Measurements from ENCODE around the gene MACROH2A1. TPM values are rescaled to one million over a fixed set of nuclear protein-coding genes. Genes with fewer than 3 reads are reported as not detected.

The MACROH2A1 gene
- total and polyA plus RNA-seq, 2 donors (not counting 1 experiment from before 2014, with no cell fraction given): 95.6 to 191 TPM

DNA sequence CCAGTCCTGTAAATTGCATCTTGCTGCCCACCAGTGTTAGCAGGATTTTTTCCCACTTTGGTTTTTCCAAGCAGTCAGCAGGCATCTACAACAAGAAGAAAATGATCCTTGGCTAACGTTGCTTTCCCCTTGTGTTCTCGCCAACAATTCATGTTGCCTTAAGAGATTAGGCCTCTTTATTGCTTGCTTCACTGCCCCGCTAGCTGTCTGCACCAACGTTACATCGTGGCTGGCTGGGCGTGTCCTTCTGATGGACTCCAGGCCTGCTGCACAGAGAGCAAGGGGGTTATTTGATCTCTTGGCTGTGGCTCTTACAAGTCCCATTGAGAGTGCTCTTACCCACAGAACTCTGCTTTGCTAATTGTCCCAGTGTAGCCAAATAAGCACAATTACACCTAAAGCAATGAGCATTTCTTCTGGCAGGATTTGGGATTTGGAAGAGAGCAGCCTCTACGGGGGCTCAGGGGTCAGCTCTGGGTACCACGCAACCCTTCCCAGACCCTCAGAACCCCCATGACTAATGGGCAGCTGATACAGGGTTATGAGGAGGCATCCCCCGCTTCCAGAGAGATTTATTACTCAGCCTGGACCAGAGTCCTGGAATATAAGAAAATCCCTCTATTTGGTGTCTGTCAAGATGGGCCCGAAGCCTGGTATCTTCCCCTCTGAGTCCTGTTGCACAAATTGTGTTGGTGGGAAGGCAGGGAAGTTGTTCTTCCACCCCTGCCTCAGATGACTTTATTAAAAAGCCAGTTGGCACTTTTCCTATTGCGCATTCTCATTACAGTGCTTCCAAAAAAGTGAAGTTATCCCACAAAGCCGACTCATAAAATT, 30.5 kb upstream of the MACROH2A1 start:
- H3K27ac ChIP-seq (ENCODE audit: insufficient read depth, low read length): no peak overlapping the region
- no peaks in the 10 kb centered on the region for H3K79me2 ChIP-seq (ENCODE audit: control insufficient read depth, insufficient read depth, low read length)
- no peak overlapping the region for H2AFZ ChIP-seq (ENCODE audit: low read length)
- no peaks in the 10 kb centered on the region for H3K27me3 ChIP-seq (ENCODE audit: control insufficient read depth, insufficient read depth, low read length)
- TF ChIP-seq EZH2 (IDR thresholded peaks at IDR 0.05; ENCODE audit: low read length, missing control alignments): no peak
- TF ChIP-seq, protein P1, sequence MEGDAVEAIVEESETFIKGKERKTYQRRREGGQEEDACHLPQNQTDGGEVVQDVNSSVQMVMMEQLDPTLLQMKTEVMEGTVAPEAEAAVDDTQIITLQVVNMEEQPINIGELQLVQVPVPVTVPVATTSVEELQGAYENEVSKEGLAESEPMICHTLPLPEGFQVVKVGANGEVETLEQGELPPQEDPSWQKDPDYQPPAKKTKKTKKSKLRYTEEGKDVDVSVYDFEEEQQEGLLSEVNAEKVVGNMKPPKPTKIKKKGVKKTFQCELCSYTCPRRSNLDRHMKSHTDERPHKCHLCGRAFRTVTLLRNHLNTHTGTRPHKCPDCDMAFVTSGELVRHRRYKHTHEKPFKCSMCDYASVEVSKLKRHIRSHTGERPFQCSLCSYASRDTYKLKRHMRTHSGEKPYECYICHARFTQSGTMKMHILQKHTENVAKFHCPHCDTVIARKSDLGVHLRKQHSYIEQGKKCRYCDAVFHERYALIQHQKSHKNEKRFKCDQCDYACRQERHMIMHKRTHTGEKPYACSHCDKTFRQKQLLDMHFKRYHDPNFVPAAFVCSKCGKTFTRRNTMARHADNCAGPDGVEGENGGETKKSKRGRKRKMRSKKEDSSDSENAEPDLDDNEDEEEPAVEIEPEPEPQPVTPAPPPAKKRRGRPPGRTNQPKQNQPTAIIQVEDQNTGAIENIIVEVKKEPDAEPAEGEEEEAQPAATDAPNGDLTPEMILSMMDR (conservative IDR thresholded peaks at IDR 0.05 in 1 of 2, IDR thresholded peaks at IDR 0.05 in 1 of 2; ENCODE audit: low read depth in 1 of 2, low read length in 2 of 2): no peak
- no peak overlapping the region for H3K4me3 ChIP-seq (replicated peaks in 1 of 4; ENCODE audit: control extremely low read depth in 1 of 4, insufficient read depth in 1 of 4, low read depth in 3 of 4, low read length in 4 of 4)
- H4K20me1 ChIP-seq (ENCODE audit: control insufficient read depth, extremely low read depth, insufficient read depth, low read length): no peaks in the 10 kb centered on the region
- no peaks in the 10 kb centered on the region for H3K9me3 ChIP-seq (ENCODE audit: control insufficient read depth, insufficient read depth, low read depth, low read length)
- DNase-seq (ENCODE audit: low read depth in 2 of 2): peak; percentile 42 to 46
- no peak overlapping the region for H3K4me2 ChIP-seq (ENCODE audit: extremely low read depth, insufficient read depth, low read length)
- H3K36me3 ChIP-seq (ENCODE audit: control insufficient read depth, insufficient read depth, low read length): no peaks in the 10 kb centered on the region
- no peak overlapping the region for H3K9ac ChIP-seq (ENCODE audit: insufficient read depth, low read length)
- H3K4me1 ChIP-seq (ENCODE audit: control insufficient read depth, extremely low read depth, insufficient read depth, low read length): peaks cover 8% of the 10 kb centered on the region

DNA sequence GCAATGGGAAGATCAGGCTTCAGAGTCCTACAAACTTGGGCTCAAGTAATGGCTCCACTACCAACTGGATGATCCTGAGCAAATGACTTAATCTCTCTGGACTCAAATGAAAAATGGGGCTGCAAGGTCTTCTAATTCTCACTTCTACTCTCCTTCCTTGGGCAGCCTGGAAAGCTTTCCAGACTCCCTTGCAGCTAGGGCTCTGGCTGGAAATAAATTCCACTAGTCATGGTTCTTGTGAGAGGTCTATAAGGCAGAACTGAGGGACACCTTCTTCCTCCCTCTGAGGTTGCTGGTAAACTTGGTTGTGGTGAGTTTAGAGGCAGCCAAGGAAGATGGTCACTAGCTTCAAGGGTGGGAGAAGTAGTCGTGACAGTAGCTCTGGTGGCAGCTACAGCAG, 29.6 kb upstream of the MACROH2A1 start:
- H3K36me3 ChIP-seq (ENCODE audit: control insufficient read depth, insufficient read depth, low read length): no peaks in the 10 kb centered on the region
- TF ChIP-seq EZH2 (IDR thresholded peaks at IDR 0.05; ENCODE audit: low read length, missing control alignments): no peak
- TF ChIP-seq, protein P1 (conservative IDR thresholded peaks at IDR 0.05 in 1 of 2, IDR thresholded peaks at IDR 0.05 in 1 of 2; ENCODE audit: low read depth in 1 of 2, low read length in 2 of 2): no peak
- no peak overlapping the region for H3K4me2 ChIP-seq (ENCODE audit: extremely low read depth, insufficient read depth, low read length)
- no peaks in the 10 kb centered on the region for H3K27me3 ChIP-seq (ENCODE audit: control insufficient read depth, insufficient read depth, low read length)
- H3K27ac ChIP-seq (ENCODE audit: insufficient read depth, low read length): no peak overlapping the region
- H2AFZ ChIP-seq (ENCODE audit: low read length): no peak overlapping the region
- no peak overlapping the region for H3K4me3 ChIP-seq (replicated peaks in 1 of 4; ENCODE audit: control extremely low read depth in 1 of 4, insufficient read depth in 1 of 4, low read depth in 3 of 4, low read length in 4 of 4)
- DNase-seq (ENCODE audit: low read depth in 2 of 2): no peak
- H3K9ac ChIP-seq (ENCODE audit: insufficient read depth, low read length): no peak overlapping the region
- no peaks in the 10 kb centered on the region for H3K79me2 ChIP-seq (ENCODE audit: control insufficient read depth, insufficient read depth, low read length)
- H3K4me1 ChIP-seq (ENCODE audit: control insufficient read depth, extremely low read depth, insufficient read depth, low read length): no peaks in the 10 kb centered on the region
- H3K9me3 ChIP-seq (ENCODE audit: control insufficient read depth, insufficient read depth, low read depth, low read length): no peaks in the 10 kb centered on the region
- no peaks in the 10 kb centered on the region for H4K20me1 ChIP-seq (ENCODE audit: control insufficient read depth, extremely low read depth, insufficient read depth, low read length)

DNA sequence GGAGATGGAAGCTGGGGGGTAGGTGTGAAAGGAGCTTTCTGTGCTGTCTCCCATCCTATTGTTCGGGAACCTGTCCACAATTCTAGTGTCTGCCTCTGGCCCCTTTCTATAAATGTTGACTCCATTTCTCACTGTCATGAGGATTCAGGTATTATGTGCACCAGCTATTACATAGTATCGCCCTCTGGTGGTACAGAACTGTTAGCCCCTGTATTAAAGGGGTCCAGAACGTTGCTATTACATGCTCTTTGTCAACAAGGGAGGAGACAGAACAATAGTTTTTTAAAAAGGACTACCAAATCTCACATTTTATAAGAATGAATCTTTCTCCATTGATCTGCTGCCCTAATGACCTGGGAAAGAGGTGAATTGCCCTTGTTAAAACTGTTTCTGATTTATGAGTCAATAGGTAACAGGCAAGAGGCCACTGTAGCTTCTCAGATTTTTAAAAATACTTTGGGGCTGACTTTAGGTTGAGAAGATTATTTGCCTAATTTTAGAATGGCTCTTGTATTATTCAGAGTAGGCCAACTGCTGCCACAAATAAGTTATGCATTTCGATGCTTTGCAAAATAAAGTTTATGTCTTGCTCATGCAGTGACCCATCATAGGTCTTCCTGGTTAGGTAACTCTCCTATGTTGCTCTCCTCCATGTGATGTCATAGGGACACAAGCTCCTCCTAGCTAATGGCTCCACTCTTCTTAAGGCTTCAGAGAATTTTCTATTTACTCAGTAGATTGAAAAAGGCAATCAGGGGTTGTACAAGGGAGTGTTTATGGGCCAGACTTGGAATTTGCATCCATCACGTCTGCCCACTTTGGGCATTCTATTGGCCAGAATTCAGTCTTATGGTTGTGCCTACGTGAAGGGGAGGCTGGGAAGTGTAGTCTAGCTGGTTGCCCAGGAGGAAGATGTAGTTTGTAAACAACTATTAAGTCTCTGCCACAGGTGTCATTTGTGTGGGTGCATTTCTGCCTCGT, 27.4 kb upstream of the MACROH2A1 start:
- H3K9me3 ChIP-seq (ENCODE audit: control insufficient read depth, insufficient read depth, low read depth, low read length): no peaks in the 10 kb centered on the region
- no peak overlapping the region for H3K27ac ChIP-seq (ENCODE audit: insufficient read depth, low read length)
- H3K4me2 ChIP-seq (ENCODE audit: extremely low read depth, insufficient read depth, low read length): no peak overlapping the region
- no peak overlapping the region for H2AFZ ChIP-seq (ENCODE audit: low read length)
- no peaks in the 10 kb centered on the region for H3K79me2 ChIP-seq (ENCODE audit: control insufficient read depth, insufficient read depth, low read length)
- H4K20me1 ChIP-seq (ENCODE audit: control insufficient read depth, extremely low read depth, insufficient read depth, low read length): no peaks in the 10 kb centered on the region
- H3K4me1 ChIP-seq (ENCODE audit: control insufficient read depth, extremely low read depth, insufficient read depth, low read length): no peaks in the 10 kb centered on the region
- peak; percentile 41 to 58 for DNase-seq (ENCODE audit: low read depth in 2 of 2)
- TF ChIP-seq, protein P1 (conservative IDR thresholded peaks at IDR 0.05 in 1 of 2, IDR thresholded peaks at IDR 0.05 in 1 of 2; ENCODE audit: low read depth in 1 of 2, low read length in 2 of 2): peak; percentile 70 to 81
- no peak for TF ChIP-seq EZH2 (IDR thresholded peaks at IDR 0.05; ENCODE audit: low read length, missing control alignments)
- H3K36me3 ChIP-seq (ENCODE audit: control insufficient read depth, insufficient read depth, low read length): no peaks in the 10 kb centered on the region
- no peak overlapping the region for H3K9ac ChIP-seq (ENCODE audit: insufficient read depth, low read length)
- H3K4me3 ChIP-seq (replicated peaks in 1 of 4; ENCODE audit: control extremely low read depth in 1 of 4, insufficient read depth in 1 of 4, low read depth in 3 of 4, low read length in 4 of 4): no peak overlapping the region
- no peaks in the 10 kb centered on the region for H3K27me3 ChIP-seq (ENCODE audit: control insufficient read depth, insufficient read depth, low read length)
